Tibial artery (tissue), 4 donors: ENCODE results near the gene SLFN12L.

Experiments
- DNase-seq, 2 donors: peaks; one replicate each; pipeline ENCODE4 v3.0.0-alpha.2; 2019
- H3K27ac ChIP-seq, 2 donors: fragments of 200-600 bp; sonication (generic) in 1 of 2; 1 replicate in 1 of 2; 2 replicates in 1 of 2; pipeline ENCODE4 v1.5.1; 2018 to 2019; ENCODE audit warnings: mild to moderate bottlenecking in 1 of 2
- H3K27me3 ChIP-seq, 2 donors: fragments of 200-600 bp; sonication (generic) in 1 of 2; one replicate each; pipeline versions ENCODE4 v1.5.1 to v1.6.0; 2016 to 2019
- H3K36me3 ChIP-seq, 3 donors: fragments of 200-600 bp; sonication (generic) in 2 of 3; one replicate each; pipeline ENCODE4 v1.5.1; 2016 to 2019; ENCODE audit warnings: mild to moderate bottlenecking in 2 of 3
- H3K4me1 ChIP-seq, 4 donors: fragments of 200-600 bp; sonication (generic) in 2 of 4; 1 replicate in 3 of 4; 2 replicates in 1 of 4; pipeline ENCODE4 v1.5.1; 2016 to 2019
- H3K4me3 ChIP-seq, 2 donors: fragments of 200-600 bp; sonication (generic) in 1 of 2; 1 replicate in 1 of 2; 2 replicates in 1 of 2; pipeline ENCODE4 v1.5.1; 2018 to 2019; ENCODE audit warnings: mild to moderate bottlenecking in 2 of 2
- H3K9me3 ChIP-seq, 3 donors: fragments of 200-600 bp; sonication (generic) in 1 of 3; one replicate each; pipeline ENCODE4 v1.5.1; 2016 to 2019
- CTCF ChIP-seq, 2 experiments: fragments of 200-600 bp in 1 of 2; fragments of 450-650 bp in 1 of 2; IDR thresholded peaks; one replicate each; pipeline ENCODE4 v1.5.1; 2017 to 2019; ENCODE audit warnings: antibody characterized with exemption in 2 of 2, mild to moderate bottlenecking in 1 of 2, moderate library complexity in 1 of 2
- intact Hi-C: fragments of 100-400 bp; cut with DNase I; formaldehyde crosslinking; loops from one replicate; pipeline ENCODE4 v1.15.0; 2023; ENCODE audit warnings: low total_unique reads

Gene SLFN12L

GRCh38 chr17:35486920-35487732, 50.4 kb downstream of the SLFN12L start:
- Histone ChIP-seq H3K9me3 (no peaks in the 10 kb centered on the region), H3K4me1 (peaks cover 0 to 17% (median 13%) of the 10 kb centered on the region in 4 donors), H3K27me3 (peaks cover 0 to 75% of the 10 kb centered on the region in 2 donors), H3K4me3 (peak overlapping the region; percentile 44 to 61), H3K27ac (no peak overlapping the region), H3K36me3 (no peaks in the 10 kb centered on the region)
- peak in 1 of 2 donors; percentile 27 for DNase-seq
- intact Hi-C loops = no loop called here
- no peak for TF ChIP-seq CTCF (IDR thresholded peaks at IDR 0.05)

- H3K4me1 ChIP-seq = no peaks in the 10 kb centered on the region
- intact Hi-C loops = no loop called here
- no peaks in the 10 kb centered on the region for H3K36me3 ChIP-seq
- TF ChIP-seq CTCF (IDR thresholded peaks at IDR 0.05) = no peak
- H3K27me3 ChIP-seq = peaks cover 0 to 44% of the 10 kb centered on the region in 2 donors
- no peak for DNase-seq
- H3K9me3 ChIP-seq = no peaks in the 10 kb centered on the region
- no peak overlapping the region for H3K27ac ChIP-seq
- no peak overlapping the region for H3K4me3 ChIP-seq
These were observed 58.2 kb downstream of the SLFN12L start for GRCh38 chr17:35479271-35479670.

GRCh38 chr17:35477248-35477647, 60.2 kb downstream of the SLFN12L start:
- TF ChIP-seq CTCF (IDR thresholded peaks at IDR 0.05) = no peak
- Histone ChIP-seq H3K4me3 (no peak overlapping the region), H3K27ac (no peak overlapping the region), H3K9me3 (no peaks in the 10 kb centered on the region), H3K4me1 (no peaks in the 10 kb centered on the region), H3K27me3 (peaks cover 0 to 38% of the 10 kb centered on the region in 2 donors), H3K36me3 (no peaks in the 10 kb centered on the region)
- DNase-seq = no peak
- intact Hi-C loops = no loop called here

- no peak for DNase-seq
- H3K4me3 ChIP-seq = no peak overlapping the region
- H3K36me3 ChIP-seq = no peaks in the 10 kb centered on the region
- no peaks in the 10 kb centered on the region for H3K4me1 ChIP-seq
- TF ChIP-seq CTCF (IDR thresholded peaks at IDR 0.05) = no peak
- H3K27ac ChIP-seq = no peak overlapping the region
- intact Hi-C loops = no loop called here
- peaks cover 0 to 29% of the 10 kb centered on the region in 2 donors for H3K27me3 ChIP-seq
- H3K9me3 ChIP-seq = no peaks in the 10 kb centered on the region
These were observed 61.1 kb downstream of the SLFN12L start for GRCh38 chr17:35476283-35476820.

- intact Hi-C loops = no loop called here
- no peak for DNase-seq
- Histone ChIP-seq H3K9me3 (no peaks in the 10 kb centered on the region), H3K4me1 (no peaks in the 10 kb centered on the region), H3K36me3 (no peaks in the 10 kb centered on the region), H3K4me3 (no peak overlapping the region), H3K27me3 (peaks cover 0 to 8% of the 10 kb centered on the region in 2 donors), H3K27ac (no peak overlapping the region)
- TF ChIP-seq CTCF (IDR thresholded peaks at IDR 0.05) = no peak
These were observed 69.0 kb downstream of the SLFN12L start for GRCh38 chr17:35468475-35468874.
